KMS-11 (cell line): ENCODE results near the gene ITGA4.

Experiments
- H2AFZ ChIP-seq: fragments of 200-600 bp; sonication (generic); 2 replicates; pipeline ENCODE4 v1.6.1; 2016; ENCODE audit warnings: antibody characterized with exemption, mixed run types, low read depth
- H3K27ac ChIP-seq: fragments of 200-600 bp; sonication (generic); 2 replicates; pipeline ENCODE4 v1.6.1; 2016; ENCODE audit warnings: mild to moderate bottlenecking, mixed run types
- H3K27me3 ChIP-seq: fragments of 200-600 bp; sonication (generic); 2 replicates; pipeline ENCODE4 v1.6.1; 2017; ENCODE audit warnings: mild to moderate bottlenecking, low read depth, mixed run types, moderate library complexity; ENCODE audit not compliant: insufficient read depth
- H3K36me3 ChIP-seq: fragments of 200-600 bp; sonication (generic); 2 replicates; pipeline ENCODE4 v1.6.1; 2017; ENCODE audit warnings: mild to moderate bottlenecking, mixed run types; ENCODE audit not compliant: insufficient read depth
- H3K4me1 ChIP-seq: fragments of 200-600 bp; sonication (generic); 2 replicates; pipeline ENCODE4 v1.6.1; 2016; ENCODE audit warnings: mild to moderate bottlenecking, low read depth, mixed run types; ENCODE audit not compliant: poor library complexity, severe bottlenecking
- H3K4me2 ChIP-seq: fragments of 200-600 bp; sonication (generic); 2 replicates; pipeline ENCODE4 v1.7.0; 2016; ENCODE audit warnings: mild to moderate bottlenecking, mixed run types
- H3K4me3 ChIP-seq: fragments of 200-600 bp; sonication (generic); IDR thresholded peaks from 2 replicates; pipeline ENCODE4 v1.6.1; 2017; ENCODE audit warnings: low read depth, low read length, mixed read lengths; ENCODE audit not compliant: insufficient read depth
- H3K79me2 ChIP-seq: fragments of 200-600 bp; sonication (generic); 2 replicates; pipeline ENCODE4 v1.6.1; 2016; ENCODE audit warnings: low read depth, mixed run types; ENCODE audit not compliant: insufficient read depth
- H3K9ac ChIP-seq: fragments of 200-600 bp; sonication (generic); 2 replicates; pipeline ENCODE4 v1.6.1; 2016; ENCODE audit warnings: mild to moderate bottlenecking, mixed run types
- H4K20me1 ChIP-seq: fragments of 200-600 bp; sonication (generic); 2 replicates; pipeline ENCODE4 v1.6.1; 2016; ENCODE audit warnings: mild to moderate bottlenecking, mixed run types; ENCODE audit not compliant: insufficient read depth
- TF ChIP-seq, protein P1 (sequence below): fragments of 200-600 bp; sonication (generic); conservative IDR thresholded peaks from 2 replicates; pipeline ENCODE4 v1.6.1; 2017; ENCODE audit warnings: low read depth, mild to moderate bottlenecking, antibody characterized with exemption, low read length, moderate library complexity, mixed read lengths

The ITGA4 gene

GRCh38 chr2:181517685-181518301 is 60.6 kb downstream of the ITGA4 start:
- Histone ChIP-seq H3K4me1 (no peaks in the 10 kb centered on the region), H3K27me3 (no peaks in the 10 kb centered on the region), H2AFZ (no peak overlapping the region), H3K4me2 (no peak overlapping the region), H3K36me3 (no peaks in the 10 kb centered on the region), H3K79me2 (no peaks in the 10 kb centered on the region), H4K20me1 (no peaks in the 10 kb centered on the region), H3K27ac (no peak overlapping the region), H3K4me3 (no peak overlapping the region), H3K9ac (no peak overlapping the region)
- TF ChIP-seq, protein P1, sequence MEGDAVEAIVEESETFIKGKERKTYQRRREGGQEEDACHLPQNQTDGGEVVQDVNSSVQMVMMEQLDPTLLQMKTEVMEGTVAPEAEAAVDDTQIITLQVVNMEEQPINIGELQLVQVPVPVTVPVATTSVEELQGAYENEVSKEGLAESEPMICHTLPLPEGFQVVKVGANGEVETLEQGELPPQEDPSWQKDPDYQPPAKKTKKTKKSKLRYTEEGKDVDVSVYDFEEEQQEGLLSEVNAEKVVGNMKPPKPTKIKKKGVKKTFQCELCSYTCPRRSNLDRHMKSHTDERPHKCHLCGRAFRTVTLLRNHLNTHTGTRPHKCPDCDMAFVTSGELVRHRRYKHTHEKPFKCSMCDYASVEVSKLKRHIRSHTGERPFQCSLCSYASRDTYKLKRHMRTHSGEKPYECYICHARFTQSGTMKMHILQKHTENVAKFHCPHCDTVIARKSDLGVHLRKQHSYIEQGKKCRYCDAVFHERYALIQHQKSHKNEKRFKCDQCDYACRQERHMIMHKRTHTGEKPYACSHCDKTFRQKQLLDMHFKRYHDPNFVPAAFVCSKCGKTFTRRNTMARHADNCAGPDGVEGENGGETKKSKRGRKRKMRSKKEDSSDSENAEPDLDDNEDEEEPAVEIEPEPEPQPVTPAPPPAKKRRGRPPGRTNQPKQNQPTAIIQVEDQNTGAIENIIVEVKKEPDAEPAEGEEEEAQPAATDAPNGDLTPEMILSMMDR = no peak

- no peaks in the 10 kb centered on the region for H3K79me2 ChIP-seq
These were observed 63.1 kb downstream of the ITGA4 start for GRCh38 chr2:181520253-181520652.

GRCh38 chr2:181523756-181524155 is 66.6 kb downstream of the ITGA4 start:
- H3K27me3 ChIP-seq = no peaks in the 10 kb centered on the region
- no peak overlapping the region for H3K27ac ChIP-seq
- H3K4me2 ChIP-seq = no peak overlapping the region
- no peak overlapping the region for H2AFZ ChIP-seq
- H3K79me2 ChIP-seq = no peaks in the 10 kb centered on the region
- H3K36me3 ChIP-seq = no peaks in the 10 kb centered on the region
- no peaks in the 10 kb centered on the region for H4K20me1 ChIP-seq
- no peak overlapping the region for H3K4me3 ChIP-seq
- H3K4me1 ChIP-seq = no peaks in the 10 kb centered on the region
- TF ChIP-seq, protein P1 = no peak
- H3K9ac ChIP-seq = no peak overlapping the region

More at GRCh38 chr2:181520253-181520652, 63.1 kb downstream of the ITGA4 start:
- Histone ChIP-seq H3K27ac (no peak overlapping the region), H3K27me3 (no peaks in the 10 kb centered on the region), H3K4me3 (no peak overlapping the region), H3K4me1 (no peaks in the 10 kb centered on the region), H2AFZ (no peak overlapping the region), H3K4me2 (no peak overlapping the region), H3K9ac (no peak overlapping the region), H4K20me1 (no peaks in the 10 kb centered on the region), H3K36me3 (no peaks in the 10 kb centered on the region)
- TF ChIP-seq, protein P1 = no peak

DNA sequence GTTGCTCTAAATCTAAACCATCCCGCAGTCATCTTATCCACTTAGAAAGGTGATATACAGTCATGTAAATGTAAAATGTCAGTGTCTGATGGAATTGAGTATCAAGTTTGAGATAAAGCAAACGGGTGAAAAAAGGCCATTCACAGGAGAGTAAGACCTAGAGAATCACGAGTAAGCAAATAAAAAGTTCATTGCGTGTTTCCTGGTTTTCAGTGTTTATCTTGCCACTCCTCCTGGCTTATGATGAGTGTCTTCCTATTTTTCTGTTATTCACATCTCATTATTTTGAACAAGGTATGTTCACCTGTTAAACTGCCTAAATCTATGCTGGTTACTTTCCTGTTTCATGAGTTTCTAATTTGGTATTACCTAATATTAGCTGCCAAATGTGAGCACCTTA is 68.8 kb downstream of the ITGA4 start:
- Histone ChIP-seq H3K27me3 (no peaks in the 10 kb centered on the region), H3K4me3 (no peak overlapping the region), H3K27ac (no peak overlapping the region), H3K4me2 (no peak overlapping the region), H4K20me1 (no peaks in the 10 kb centered on the region), H3K79me2 (no peaks in the 10 kb centered on the region), H3K4me1 (no peaks in the 10 kb centered on the region), H3K9ac (no peak overlapping the region), H2AFZ (no peak overlapping the region), H3K36me3 (no peaks in the 10 kb centered on the region)
- TF ChIP-seq, protein P1 = no peak
